Measurements from ENCODE around the gene RPL13.

The RPL13 gene

GRCh38 chr16:89550421-89551007 is 10.0 kb upstream of the RPL13 start:
- Histone ChIP-seq H3K36me3 (ENCODE audit: insufficient read depth, low read length) (peaks cover 13% of the 10 kb centered on the region), H3K4me1 (ENCODE audit: insufficient read depth, low read length) (no peaks in the 10 kb centered on the region), H3K9me3 (ENCODE audit: control insufficient read depth, insufficient read depth, low read length) (no peaks in the 10 kb centered on the region), H3K9ac (ENCODE audit: low read depth, low read length) (no peak overlapping the region)

- H3K4me1 ChIP-seq (ENCODE audit: insufficient read depth, low read length), result no peaks in the 10 kb centered on the region
- peaks cover 19% of the 10 kb centered on the region for H3K36me3 ChIP-seq (ENCODE audit: insufficient read depth, low read length)
- H3K9ac ChIP-seq (ENCODE audit: low read depth, low read length), result no peak overlapping the region
- H3K9me3 ChIP-seq (ENCODE audit: control insufficient read depth, insufficient read depth, low read length), result no peaks in the 10 kb centered on the region
Measured at GRCh38 chr16:89552329-89552728, 8.2 kb upstream of the RPL13 start.

GRCh38 chr16:89552913-89553312 is 7.6 kb upstream of the RPL13 start:
- H3K9ac ChIP-seq (ENCODE audit: low read depth, low read length), result no peak overlapping the region
- no peaks in the 10 kb centered on the region for H3K9me3 ChIP-seq (ENCODE audit: control insufficient read depth, insufficient read depth, low read length)
- H3K36me3 ChIP-seq (ENCODE audit: insufficient read depth, low read length), result peaks cover 19% of the 10 kb centered on the region
- H3K4me1 ChIP-seq (ENCODE audit: insufficient read depth, low read length), result no peaks in the 10 kb centered on the region

- H3K9ac ChIP-seq (ENCODE audit: low read depth, low read length), result no peak overlapping the region
- peaks cover 15% of the 10 kb centered on the region for H3K36me3 ChIP-seq (ENCODE audit: insufficient read depth, low read length)
- H3K9me3 ChIP-seq (ENCODE audit: control insufficient read depth, insufficient read depth, low read length), result no peaks in the 10 kb centered on the region
- H3K4me1 ChIP-seq (ENCODE audit: insufficient read depth, low read length), result no peaks in the 10 kb centered on the region
Measured at GRCh38 chr16:89553733-89554132, 6.7 kb upstream of the RPL13 start.

- Histone ChIP-seq H3K36me3 (ENCODE audit: insufficient read depth, low read length) (peaks cover 10% of the 10 kb centered on the region), H3K4me1 (ENCODE audit: insufficient read depth, low read length) (no peaks in the 10 kb centered on the region), H3K9me3 (ENCODE audit: control insufficient read depth, insufficient read depth, low read length) (no peaks in the 10 kb centered on the region), H3K9ac (ENCODE audit: low read depth, low read length) (no peak overlapping the region)
Measured at GRCh38 chr16:89554343-89554742, 6.1 kb upstream of the RPL13 start.

GRCh38 chr16:89555265-89555664 is 5.2 kb upstream of the RPL13 start:
- Histone ChIP-seq H3K36me3 (ENCODE audit: insufficient read depth, low read length) (peaks cover 10% of the 10 kb centered on the region), H3K9ac (ENCODE audit: low read depth, low read length) (no peak overlapping the region), H3K9me3 (ENCODE audit: control insufficient read depth, insufficient read depth, low read length) (no peaks in the 10 kb centered on the region), H3K4me1 (ENCODE audit: insufficient read depth, low read length) (no peaks in the 10 kb centered on the region)

GRCh38 chr16:89555780-89556179 is 4.7 kb upstream of the RPL13 start:
- no peaks in the 10 kb centered on the region for H3K9me3 ChIP-seq (ENCODE audit: control insufficient read depth, insufficient read depth, low read length)
- H3K4me1 ChIP-seq (ENCODE audit: insufficient read depth, low read length), result no peaks in the 10 kb centered on the region
- no peak overlapping the region for H3K9ac ChIP-seq (ENCODE audit: low read depth, low read length)
- peaks cover 10% of the 10 kb centered on the region for H3K36me3 ChIP-seq (ENCODE audit: insufficient read depth, low read length)

- peaks cover 20% of the 10 kb centered on the region for H3K36me3 ChIP-seq (ENCODE audit: insufficient read depth, low read length)
- no peaks in the 10 kb centered on the region for H3K9me3 ChIP-seq (ENCODE audit: control insufficient read depth, insufficient read depth, low read length)
- H3K9ac ChIP-seq (ENCODE audit: low read depth, low read length), result no peak overlapping the region
- 0 out of 2 replicates have a peak, but pooled peaks cover 1% of the 10 kb centered on the region for H3K4me1 ChIP-seq (ENCODE audit: insufficient read depth, low read length)
Measured at GRCh38 chr16:89556750-89557689, 3.5 kb upstream of the RPL13 start.

- H3K36me3 ChIP-seq (ENCODE audit: insufficient read depth, low read length), result peaks cover 27% of the 10 kb centered on the region
Measured at GRCh38 chr16:89557690-89558490, 2.6 kb upstream of the RPL13 start.

GRCh38 chr16:89561142-89561883 is 831 bp downstream of the RPL13 start:
- H3K9ac ChIP-seq (ENCODE audit: low read depth, low read length), result peak overlapping the region; percentile 81
- H3K4me1 ChIP-seq (ENCODE audit: insufficient read depth, low read length), result peaks cover 15% of the 10 kb centered on the region; the same call in 1 of the 2 replicates
- no peaks in the 10 kb centered on the region for H3K9me3 ChIP-seq (ENCODE audit: control insufficient read depth, insufficient read depth, low read length)
- peaks cover 26% of the 10 kb centered on the region for H3K36me3 ChIP-seq (ENCODE audit: insufficient read depth, low read length)

More at GRCh38 chr16:89557690-89558490, 2.6 kb upstream of the RPL13 start:
- Histone ChIP-seq H3K4me1 (ENCODE audit: insufficient read depth, low read length) (0 out of 2 replicates have a peak, but pooled peaks cover 8% of the 10 kb centered on the region), H3K9me3 (ENCODE audit: control insufficient read depth, insufficient read depth, low read length) (no peaks in the 10 kb centered on the region), H3K9ac (ENCODE audit: low read depth, low read length) (no peak overlapping the region)

- H3K4me1 ChIP-seq (ENCODE audit: insufficient read depth, low read length), result peaks cover 15% of the 10 kb centered on the region; the same call in 1 of the 2 replicates
- H3K36me3 ChIP-seq (ENCODE audit: insufficient read depth, low read length), result peaks cover 26% of the 10 kb centered on the region
- peak overlapping the region; percentile 81 for H3K9ac ChIP-seq (ENCODE audit: low read depth, low read length)
- no peaks in the 10 kb centered on the region for H3K9me3 ChIP-seq (ENCODE audit: control insufficient read depth, insufficient read depth, low read length)
Measured at GRCh38 chr16:89561884-89562599, 1.6 kb downstream of the RPL13 start.

GRCh38 chr16:89562939-89563338 is 2.5 kb downstream of the RPL13 start:
- Histone ChIP-seq H3K9me3 (ENCODE audit: control insufficient read depth, insufficient read depth, low read length) (no peaks in the 10 kb centered on the region), H3K4me1 (ENCODE audit: insufficient read depth, low read length) (peaks cover 15% of the 10 kb centered on the region; the same call in 1 of the 2 replicates), H3K9ac (ENCODE audit: low read depth, low read length) (no peak overlapping the region), H3K36me3 (ENCODE audit: insufficient read depth, low read length) (peaks cover 26% of the 10 kb centered on the region)

- Histone ChIP-seq H3K36me3 (ENCODE audit: insufficient read depth, low read length) (peaks cover 26% of the 10 kb centered on the region), H3K9ac (ENCODE audit: low read depth, low read length) (no peak overlapping the region), H3K4me1 (ENCODE audit: insufficient read depth, low read length) (peaks cover 15% of the 10 kb centered on the region; the same call in 1 of the 2 replicates)
Measured at GRCh38 chr16:89563639-89564392, 3.3 kb downstream of the RPL13 start.

More at GRCh38 chr16:89563639-89564392, 3.3 kb downstream of the RPL13 start:
- no peaks in the 10 kb centered on the region for H3K9me3 ChIP-seq (ENCODE audit: control insufficient read depth, insufficient read depth, low read length)
